Activated CD8-positive, alpha-beta T cell treated with anti-CD3 and anti-CD28 coated beads for 36 hours (primary cell): Measurements from ENCODE around the gene NOSTRIN. TPM values are rescaled to one million over a fixed set of nuclear protein-coding genes. Genes with fewer than 3 reads are reported as not detected.

Experiments
- ATAC-seq: fragments of 200-7000 bp; cut with Tn5 transposase; one replicate; pipeline ENCODE4 v1.10.0; 2021; ENCODE audit warnings: mild to moderate bottlenecking, moderate library complexity
- CTCF ChIA-PET: fragments of 350-600 bp; sonication (Branson Sonifier 250); formaldehyde crosslinking; loops from one replicate; lab custom pipeline; 2021; ENCODE audit warnings: antibody characterized with exemption; lab: Charles Lee
- POLR2A ChIA-PET: fragments of 350-600 bp; sonication (Branson Sonifier 250); formaldehyde crosslinking; loops from one replicate; lab custom pipeline; 2021; ENCODE audit warnings: antibody characterized with exemption; lab: Charles Lee
- DNase-seq: peaks from one replicate; pipeline ENCODE4 v3.0.0-alpha.2; 2020
- H3K27ac Mint-ChIP-seq: one replicate; pipeline ENCODE4 v1.8.0; 2021; ENCODE audit warnings: mild to moderate bottlenecking, mixed read lengths
- H3K27me3 Mint-ChIP-seq: one replicate; pipeline ENCODE4 v1.8.0; 2021; ENCODE audit warnings: mixed read lengths
- H3K36me3 Mint-ChIP-seq: one replicate; pipeline ENCODE4 v1.8.0; 2021; ENCODE audit warnings: low read depth, mixed read lengths
- H3K4me1 Mint-ChIP-seq: one replicate; pipeline ENCODE4 v1.8.0; 2021; ENCODE audit warnings: low read depth, mixed read lengths
- H3K4me3 Mint-ChIP-seq: one replicate; pipeline ENCODE4 v1.8.0; 2021; ENCODE audit warnings: mild to moderate bottlenecking, moderate library complexity, mixed read lengths
- H3K9me3 Mint-ChIP-seq: one replicate; pipeline ENCODE4 v1.8.0; 2021; ENCODE audit warnings: mixed read lengths
- intact Hi-C: fragments of 100-400 bp; cut with micrococcal nuclease; formaldehyde crosslinking; loops from one replicate; pipeline ENCODE4 v1.10.0; 2022
- total RNA-seq, 2 experiments: library from RNA; stranded (reverse); gene quantifications; one replicate each; pipeline ENCODE4 v1.2.3, GENCODE V29; 2021
- TF ChIP-seq, protein P1 (sequence below): fragments of 200-600 bp; IDR thresholded peaks from one replicate; pipeline ENCODE4 v1.8.0; 2022; ENCODE audit warnings: antibody characterized with exemption, mild to moderate bottlenecking

NOSTRIN gene, protein sequence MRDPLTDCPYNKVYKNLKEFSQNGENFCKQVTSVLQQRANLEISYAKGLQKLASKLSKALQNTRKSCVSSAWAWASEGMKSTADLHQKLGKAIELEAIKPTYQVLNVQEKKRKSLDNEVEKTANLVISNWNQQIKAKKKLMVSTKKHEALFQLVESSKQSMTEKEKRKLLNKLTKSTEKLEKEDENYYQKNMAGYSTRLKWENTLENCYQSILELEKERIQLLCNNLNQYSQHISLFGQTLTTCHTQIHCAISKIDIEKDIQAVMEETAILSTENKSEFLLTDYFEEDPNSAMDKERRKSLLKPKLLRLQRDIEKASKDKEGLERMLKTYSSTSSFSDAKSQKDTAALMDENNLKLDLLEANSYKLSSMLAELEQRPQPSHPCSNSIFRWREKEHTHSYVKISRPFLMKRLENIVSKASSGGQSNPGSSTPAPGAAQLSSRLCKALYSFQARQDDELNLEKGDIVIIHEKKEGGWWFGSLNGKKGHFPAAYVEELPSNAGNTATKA
- not detected for total RNA-seq

DNA sequence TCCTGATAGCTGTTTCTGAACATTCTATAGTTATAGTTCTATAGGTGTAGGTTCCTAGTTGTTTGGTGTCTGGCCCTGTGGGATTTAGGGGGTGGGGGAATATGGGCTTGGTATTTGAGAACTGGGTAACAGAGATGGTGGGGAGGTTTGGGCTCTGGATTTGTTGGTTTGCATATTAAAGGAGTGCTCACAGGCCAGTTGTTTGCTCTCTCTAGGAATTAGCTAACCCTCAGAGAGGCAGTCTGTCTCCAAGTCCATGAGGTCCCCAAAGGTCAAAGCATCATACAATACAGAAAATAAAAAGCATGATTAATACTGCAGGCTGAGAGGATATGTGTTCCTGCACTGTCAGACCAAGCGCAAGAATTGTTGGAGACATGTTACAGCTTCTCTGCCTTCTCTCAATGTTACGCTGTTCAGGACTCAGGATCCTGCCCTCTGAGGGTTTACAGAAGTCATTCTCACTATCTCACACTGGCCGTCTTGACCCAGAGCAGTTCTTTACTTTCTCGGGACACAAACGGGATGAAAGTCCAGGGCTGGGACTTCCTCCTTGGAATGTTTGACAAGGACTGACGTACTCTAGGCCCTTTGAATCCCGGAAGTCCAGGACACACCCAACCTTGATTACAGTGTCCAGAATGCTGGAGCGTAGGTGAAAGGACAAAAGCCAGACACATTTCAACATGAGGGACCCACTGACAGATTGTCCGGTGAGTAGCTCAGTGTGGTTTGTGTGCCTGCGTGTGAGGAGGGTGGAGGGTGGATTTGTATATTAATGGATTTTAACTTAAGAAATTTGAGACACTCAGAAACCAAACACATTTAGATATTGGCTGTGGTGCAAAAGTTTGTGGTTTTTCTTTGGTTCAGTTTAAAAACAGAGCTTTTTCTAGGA is at the start of gene NOSTRIN:
TSS of gene NOSTRIN (plus strand) at position 677 of the 898 bp plus-strand sequence. CDS start at position 687, 10 bp downstream.
- TF ChIP-seq, protein P1, sequence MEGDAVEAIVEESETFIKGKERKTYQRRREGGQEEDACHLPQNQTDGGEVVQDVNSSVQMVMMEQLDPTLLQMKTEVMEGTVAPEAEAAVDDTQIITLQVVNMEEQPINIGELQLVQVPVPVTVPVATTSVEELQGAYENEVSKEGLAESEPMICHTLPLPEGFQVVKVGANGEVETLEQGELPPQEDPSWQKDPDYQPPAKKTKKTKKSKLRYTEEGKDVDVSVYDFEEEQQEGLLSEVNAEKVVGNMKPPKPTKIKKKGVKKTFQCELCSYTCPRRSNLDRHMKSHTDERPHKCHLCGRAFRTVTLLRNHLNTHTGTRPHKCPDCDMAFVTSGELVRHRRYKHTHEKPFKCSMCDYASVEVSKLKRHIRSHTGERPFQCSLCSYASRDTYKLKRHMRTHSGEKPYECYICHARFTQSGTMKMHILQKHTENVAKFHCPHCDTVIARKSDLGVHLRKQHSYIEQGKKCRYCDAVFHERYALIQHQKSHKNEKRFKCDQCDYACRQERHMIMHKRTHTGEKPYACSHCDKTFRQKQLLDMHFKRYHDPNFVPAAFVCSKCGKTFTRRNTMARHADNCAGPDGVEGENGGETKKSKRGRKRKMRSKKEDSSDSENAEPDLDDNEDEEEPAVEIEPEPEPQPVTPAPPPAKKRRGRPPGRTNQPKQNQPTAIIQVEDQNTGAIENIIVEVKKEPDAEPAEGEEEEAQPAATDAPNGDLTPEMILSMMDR = no peak
- ChIA-PET POLR2A (no interaction called here), CTCF (interaction anchor here (1.2 kb wide), 1 partner anchor 9 kb away, joined by 3 read pairs; no protein-coding TSS in a partner anchor)
- Mint-ChIP-seq H3K4me3 (no peak within 1 kb of the TSS), H3K27me3 (no peaks in the 10 kb centered on the region), H3K9me3 (no peaks in the 10 kb centered on the region), H3K4me1 (no peaks in the 10 kb centered on the region), H3K36me3 (no peaks in the 10 kb centered on the region), H3K27ac (no peak within 1 kb of the TSS)
- intact Hi-C loops = no loop called here
- DNase-seq (no peak), ATAC-seq (no peak)

DNA sequence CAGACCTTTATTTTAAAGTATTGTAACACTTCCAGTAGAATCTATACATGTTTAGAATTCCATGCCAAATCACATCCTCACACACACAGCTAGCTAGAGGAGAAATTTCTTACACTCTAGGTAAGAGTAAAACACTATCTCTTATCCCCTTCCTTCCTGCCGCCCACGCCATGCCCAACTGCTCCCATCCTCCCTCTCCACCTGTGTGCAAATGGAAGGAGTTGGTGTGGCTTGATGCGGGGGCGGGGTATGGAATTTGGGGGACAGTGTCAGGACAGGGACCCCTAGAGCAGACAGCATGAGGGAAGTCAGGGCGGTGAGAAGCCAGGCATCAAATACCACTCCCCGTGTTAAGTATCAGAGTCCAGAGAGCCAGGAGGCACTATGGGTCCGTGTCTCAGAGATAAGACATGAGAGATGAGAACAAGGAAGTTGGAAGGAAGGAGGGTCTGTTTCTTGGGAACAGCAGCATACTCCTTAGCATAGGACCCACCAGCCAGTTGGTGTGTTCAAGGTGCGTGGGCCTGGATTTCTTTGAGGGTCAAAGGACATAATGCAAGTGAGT is 48.6 kb upstream of the NOSTRIN start:
- peaks cover 71% of the 10 kb centered on the region for H3K4me1 Mint-ChIP-seq
- no peaks in the 10 kb centered on the region for H3K9me3 Mint-ChIP-seq
- H3K27ac Mint-ChIP-seq = no peak overlapping the region
- H3K36me3 Mint-ChIP-seq = no peaks in the 10 kb centered on the region
- ChIA-PET POLR2A (interaction anchor here (0.8 kb wide), 1 partner anchor 12 kb away, joined by 3 read pairs; no protein-coding TSS in a partner anchor), CTCF (interaction anchor here (1.5 kb wide), 1 partner anchor 407 kb away, joined by 11 read pairs; no protein-coding TSS in a partner anchor)
- no peak overlapping the region for H3K4me3 Mint-ChIP-seq
- TF ChIP-seq, protein P1 = no peak
- ATAC-seq (no peak), DNase-seq (no peak)
- no peaks in the 10 kb centered on the region for H3K27me3 Mint-ChIP-seq
- intact Hi-C loops = no loop called here

DNA sequence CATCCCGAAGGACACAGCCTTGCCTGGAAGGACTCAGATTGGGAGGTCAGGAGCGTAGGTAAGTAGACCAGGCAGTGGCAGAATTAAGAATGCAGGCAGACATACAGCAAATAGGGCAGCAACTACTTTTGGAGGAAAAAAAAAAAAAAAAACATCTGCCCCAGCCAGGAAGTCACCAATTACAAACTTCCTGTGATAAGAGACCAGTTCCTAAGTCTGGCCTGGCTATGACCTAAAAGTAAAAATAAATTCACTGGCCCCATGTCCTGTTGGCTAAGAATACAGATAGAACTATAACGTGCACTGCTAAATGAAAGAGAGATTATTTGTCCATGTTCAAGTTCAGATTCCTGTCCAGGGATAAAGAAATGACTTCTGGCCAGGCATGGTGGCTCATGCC is 45.2 kb upstream of the NOSTRIN start:
- intact Hi-C loops = no loop called here
- Mint-ChIP-seq H3K4me3 (no peak overlapping the region), H3K27me3 (no peaks in the 10 kb centered on the region), H3K9me3 (no peaks in the 10 kb centered on the region), H3K36me3 (no peaks in the 10 kb centered on the region), H3K4me1 (peaks cover 46% of the 10 kb centered on the region), H3K27ac (peak overlapping the region; percentile 38)
- ChIA-PET POLR2A (no interaction called here), CTCF (interaction anchor here (1.0 to 1.2 kb wide), 2 partner anchors 163 to 411 kb away, joined by 3 to 4 read pairs; no protein-coding TSS in a partner anchor)
- TF ChIP-seq, protein P1 = no peak
- ATAC-seq (no peak), DNase-seq (no peak)

DNA sequence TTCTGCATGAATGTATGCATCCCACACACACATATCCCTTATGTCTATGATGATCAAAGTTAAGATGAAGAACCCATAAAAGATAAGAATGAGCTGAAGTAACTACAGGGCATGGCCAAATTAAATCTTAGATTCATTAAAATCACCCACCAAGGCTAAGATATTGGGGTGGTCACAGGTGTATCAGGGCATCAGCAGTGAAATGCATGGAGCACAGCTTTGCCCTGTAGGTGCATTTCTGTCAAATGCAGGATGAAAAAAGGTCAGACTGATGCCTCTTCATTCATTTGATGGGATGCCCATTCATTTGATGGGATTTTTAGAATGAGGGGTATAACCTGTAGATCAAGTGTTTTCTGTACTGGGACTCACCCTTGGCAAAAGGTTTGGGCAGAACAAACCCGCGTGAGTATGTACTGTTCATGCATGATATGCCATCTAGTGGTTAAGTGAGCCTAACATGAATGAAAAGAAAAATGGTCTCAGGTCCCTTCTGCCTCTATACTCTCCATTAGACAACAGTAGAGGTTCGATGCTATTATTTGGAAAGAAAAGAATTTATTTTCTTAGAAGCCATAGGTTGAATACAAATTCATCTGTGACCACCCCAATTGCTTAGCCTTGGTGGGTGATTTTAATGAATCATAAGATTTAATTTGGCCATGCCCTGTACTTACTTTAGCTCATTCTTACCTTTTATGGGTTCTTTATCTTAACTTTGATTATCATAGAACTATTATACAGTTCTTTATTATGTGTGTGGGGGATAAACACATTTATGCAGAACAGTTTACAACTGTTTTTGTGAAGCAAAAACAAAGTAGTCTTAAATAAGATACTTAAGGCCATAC is 43.2 kb upstream of the NOSTRIN start:
- H3K36me3 Mint-ChIP-seq = no peaks in the 10 kb centered on the region
- H3K27ac Mint-ChIP-seq = no peak overlapping the region
- H3K27me3 Mint-ChIP-seq = no peaks in the 10 kb centered on the region
- no peaks in the 10 kb centered on the region for H3K9me3 Mint-ChIP-seq
- ChIA-PET POLR2A (no interaction called here), CTCF (interaction anchor here (1.0 to 2.2 kb wide), 4 partner anchors 8 to 422 kb away, joined by 3 to 19 read pairs (median 5); no protein-coding TSS in a partner anchor)
- TF ChIP-seq, protein P1 = peak; percentile 65
- intact Hi-C loops = loop anchor here (2.0 kb wide), 1 partner anchor 412 kb away; no protein-coding TSS in a partner anchor
- DNase-seq = peak; percentile 21
- ATAC-seq = peak; percentile 74
- peaks cover 35% of the 10 kb centered on the region for H3K4me1 Mint-ChIP-seq
- no peak overlapping the region for H3K4me3 Mint-ChIP-seq
